Esophagus squamous epithelium (tissue), 5 donors: ENCODE results near the gene TLE3. TPM values are rescaled to one million over a fixed set of nuclear protein-coding genes. Genes with fewer than 3 reads are reported as not detected.

Source experiments
- DNase-seq: peaks from one replicate; lab custom pipeline; 2025; lab: John Stamatoyannopoulos, UW
- H3K27ac ChIP-seq, 4 donors: fragments of 200-600 bp; sonication (generic); one replicate each; pipeline ENCODE4 v1.5.1; 2016 to 2019; ENCODE audit warnings: mild to moderate bottlenecking in 1 of 4
- H3K27me3 ChIP-seq, 4 donors: fragments of 200-600 bp; sonication (generic); 1 replicate in 3 of 4; 2 replicates in 1 of 4; pipeline versions ENCODE4 v1.5.1 to v1.6.0; 2017 to 2021; ENCODE audit warnings: antibody characterized with exemption in 1 of 4
- H3K36me3 ChIP-seq, 3 donors: fragments of 200-600 bp; sonication (generic); one replicate each; pipeline ENCODE4 v1.5.1; 2016 to 2019
- H3K4me1 ChIP-seq, 3 donors: fragments of 200-600 bp; sonication (generic); one replicate each; pipeline ENCODE4 v1.5.1; 2017 to 2019
- H3K4me3 ChIP-seq, 4 donors: fragments of 200-600 bp; sonication (generic); 1 replicate in 3 of 4; 2 replicates in 1 of 4; pipeline ENCODE4 v1.5.1; 2016 to 2019; ENCODE audit warnings: mild to moderate bottlenecking in 2 of 4, moderate library complexity in 1 of 4
- H3K9me3 ChIP-seq, 3 donors: fragments of 200-600 bp; sonication (generic); one replicate each; pipeline ENCODE4 v1.5.1; 2016 to 2019
- POLR2A ChIP-seq, 4 donors: fragments of 450-650 bp; IDR thresholded peaks; one replicate each; pipeline ENCODE4 v1.6.1; 2017; ENCODE audit warnings: antibody characterized with exemption in 4 of 4, mild to moderate bottlenecking in 4 of 4, moderate library complexity in 3 of 4
- WGBS, 2 donors: methylation state at CpG; one replicate each; pipeline ENCODE4 v1.1.5; 2018; 5-methylcytosine and 5-hydroxymethylcytosine counted together
- intact Hi-C: fragments of 100-400 bp; cut with DNase I; formaldehyde crosslinking; loops from one replicate; pipeline ENCODE4 v1.15.0; 2022
- total RNA-seq, 4 donors: library from RNA; depleted of rRNA; stranded (reverse); fragments of >200 nt; gene quantifications; one replicate each; pipeline ENCODE4 v1.1.0, GENCODE V29; 2016
- TF ChIP-seq, protein P1 (sequence below), 6 experiments: fragments of 450-650 bp in 4 of 6; fragments of 200-600 bp in 2 of 6; sonication (generic) in 2 of 6; IDR thresholded peaks; one replicate each; pipeline ENCODE4 v1.5.1; 2016 to 2019; ENCODE audit warnings: antibody characterized with exemption in 6 of 6, mild to moderate bottlenecking in 4 of 6, moderate library complexity in 4 of 6
- donor health status: DM: yes; HTN: yes; CAD: no.

Gene TLE3
- total RNA-seq, 4 donors from 2014 or later = 49.6 to 133 (median 64.4) TPM

GRCh38 chr15:70031713-70032112, 66.0 kb downstream of the TLE3 start:
- intact Hi-C loops = no loop called here
- Histone ChIP-seq H3K27me3 (peaks cover 0 to 66% (median 0%) of the 10 kb centered on the region in 4 donors), H3K36me3 (no peaks in the 10 kb centered on the region), H3K27ac (no peak overlapping the region), H3K4me1 (peaks cover 0 to 9% (median 0%) of the 10 kb centered on the region in 3 donors), H3K4me3 (no peak overlapping the region), H3K9me3 (no peaks in the 10 kb centered on the region)
- DNase-seq = no peak
- no peak for TF ChIP-seq POLR2A (IDR thresholded peaks at IDR 0.05)
- TF ChIP-seq, protein P1, sequence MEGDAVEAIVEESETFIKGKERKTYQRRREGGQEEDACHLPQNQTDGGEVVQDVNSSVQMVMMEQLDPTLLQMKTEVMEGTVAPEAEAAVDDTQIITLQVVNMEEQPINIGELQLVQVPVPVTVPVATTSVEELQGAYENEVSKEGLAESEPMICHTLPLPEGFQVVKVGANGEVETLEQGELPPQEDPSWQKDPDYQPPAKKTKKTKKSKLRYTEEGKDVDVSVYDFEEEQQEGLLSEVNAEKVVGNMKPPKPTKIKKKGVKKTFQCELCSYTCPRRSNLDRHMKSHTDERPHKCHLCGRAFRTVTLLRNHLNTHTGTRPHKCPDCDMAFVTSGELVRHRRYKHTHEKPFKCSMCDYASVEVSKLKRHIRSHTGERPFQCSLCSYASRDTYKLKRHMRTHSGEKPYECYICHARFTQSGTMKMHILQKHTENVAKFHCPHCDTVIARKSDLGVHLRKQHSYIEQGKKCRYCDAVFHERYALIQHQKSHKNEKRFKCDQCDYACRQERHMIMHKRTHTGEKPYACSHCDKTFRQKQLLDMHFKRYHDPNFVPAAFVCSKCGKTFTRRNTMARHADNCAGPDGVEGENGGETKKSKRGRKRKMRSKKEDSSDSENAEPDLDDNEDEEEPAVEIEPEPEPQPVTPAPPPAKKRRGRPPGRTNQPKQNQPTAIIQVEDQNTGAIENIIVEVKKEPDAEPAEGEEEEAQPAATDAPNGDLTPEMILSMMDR (IDR thresholded peaks at IDR 0.05) = no peak
- 79 to 100% methylated on average over 1 to 2 of the region's 2 CpGs for WGBS, 2 donors

DNA sequence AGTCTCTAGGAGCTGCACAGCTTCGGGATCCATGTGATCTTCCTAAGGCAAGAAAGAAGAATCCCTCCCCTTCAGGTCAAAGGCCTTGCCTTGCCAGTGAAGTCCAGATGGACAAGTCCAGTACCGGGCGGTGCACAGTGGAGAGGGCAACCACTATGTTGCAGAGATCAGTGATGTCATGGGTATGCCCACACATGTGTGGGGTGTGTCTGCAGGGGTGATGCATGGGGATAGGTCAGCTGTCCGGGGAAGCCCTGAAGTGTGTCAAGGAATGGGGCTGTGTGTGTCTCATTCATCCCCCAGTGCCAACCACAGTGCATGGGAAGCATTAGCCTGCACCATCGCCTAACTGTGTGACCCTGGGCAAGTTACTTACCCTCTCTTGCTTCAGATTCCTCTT, 66.5 kb downstream of the TLE3 start:
- no peak for DNase-seq
- no peak overlapping the region for H3K4me3 ChIP-seq
- no peak for TF ChIP-seq POLR2A (IDR thresholded peaks at IDR 0.05)
- TF ChIP-seq, protein P1 (IDR thresholded peaks at IDR 0.05) = no peak

GRCh38 chr15:70030851-70031250, 66.9 kb downstream of the TLE3 start:
- WGBS, 2 donors = 96% methylated on average over 4 of the region's 5 CpGs; no CpG with 5 or more reads in 1 of the 2 donors
- TF ChIP-seq POLR2A (IDR thresholded peaks at IDR 0.05) = no peak
- TF ChIP-seq, protein P1 (IDR thresholded peaks at IDR 0.05) = no peak
- intact Hi-C loops = no loop called here
- Histone ChIP-seq H3K9me3 (no peaks in the 10 kb centered on the region), H3K36me3 (no peaks in the 10 kb centered on the region), H3K4me1 (peaks cover 0 to 9% (median 0%) of the 10 kb centered on the region in 3 donors), H3K27ac (no peak overlapping the region), H3K4me3 (no peak overlapping the region), H3K27me3 (peaks cover 0 to 74% (median 0%) of the 10 kb centered on the region in 4 donors)
- DNase-seq = no peak

More for the DNA sequence above, 66.5 kb downstream of the TLE3 start:
- Histone ChIP-seq H3K4me1 (peaks cover 0 to 9% (median 0%) of the 10 kb centered on the region in 3 donors), H3K36me3 (no peaks in the 10 kb centered on the region), H3K27me3 (peaks cover 0 to 70% (median 0%) of the 10 kb centered on the region in 4 donors), H3K27ac (no peak overlapping the region), H3K9me3 (no peaks in the 10 kb centered on the region)
- WGBS, 2 donors = 84 to 100% methylated on average over 1 to 4 of the region's 5 CpGs
- intact Hi-C loops = no loop called here

- no peaks in the 10 kb centered on the region for H3K36me3 ChIP-seq
- no peak for DNase-seq
- H3K4me1 ChIP-seq = peaks cover 0 to 22% (median 10%) of the 10 kb centered on the region in 3 donors
- 63 to 86% methylated on average over 1 of the region's 3 CpGs for WGBS, 2 donors
- no peaks in the 10 kb centered on the region for H3K9me3 ChIP-seq
- no peak overlapping the region for H3K4me3 ChIP-seq
- no peak overlapping the region for H3K27ac ChIP-seq
- intact Hi-C loops = no loop called here
- peaks cover 0 to 74% (median 0%) of the 10 kb centered on the region in 4 donors for H3K27me3 ChIP-seq
- TF ChIP-seq POLR2A (IDR thresholded peaks at IDR 0.05) = no peak
- TF ChIP-seq, protein P1 (IDR thresholded peaks at IDR 0.05) = no peak
These were observed 68.4 kb downstream of the TLE3 start for GRCh38 chr15:70029297-70029701.

DNA sequence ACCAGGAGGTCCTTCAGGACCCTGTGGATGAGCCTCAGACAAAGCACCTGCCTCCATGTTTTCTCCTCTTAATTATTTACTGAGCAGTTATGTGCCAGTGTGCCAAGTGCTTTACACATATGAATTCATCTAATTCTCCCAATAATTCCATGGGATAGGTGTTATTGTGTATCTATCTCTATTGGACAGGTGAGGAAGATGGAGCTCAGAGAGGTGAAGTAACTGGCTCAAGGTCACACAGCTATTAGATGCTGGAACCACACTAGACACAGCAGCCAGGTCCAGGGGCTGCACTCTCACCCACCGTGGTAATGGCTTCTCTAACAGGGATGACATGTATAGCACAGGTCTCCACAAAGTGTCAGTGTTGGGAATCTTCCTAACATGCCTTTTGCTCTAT, 70.2 kb downstream of the TLE3 start:
- no peaks in the 10 kb centered on the region for H3K36me3 ChIP-seq
- H3K4me3 ChIP-seq = no peak overlapping the region
- TF ChIP-seq POLR2A (IDR thresholded peaks at IDR 0.05) = no peak
- TF ChIP-seq, protein P1 (IDR thresholded peaks at IDR 0.05) = no peak
- H3K4me1 ChIP-seq = peaks cover 7 to 31% (median 20%) of the 10 kb centered on the region in 3 donors
- no peak overlapping the region for H3K27ac ChIP-seq
- no peaks in the 10 kb centered on the region for H3K9me3 ChIP-seq
- peaks cover 0 to 60% (median 0%) of the 10 kb centered on the region in 4 donors for H3K27me3 ChIP-seq
- no peak for DNase-seq
- 90 to 100% methylated on average over 1 of the region's 1 CpG for WGBS, 2 donors
- intact Hi-C loops = no loop called here
